Stomach (tissue), 4 donors: ENCODE measurements around the gene CPED1.

Experiments used
- EP300 ChIP-seq: sonication (generic); formaldehyde crosslinking; IDR thresholded peaks from one replicate; pipeline ENCODE4 v1.6.1; 2017; ENCODE audit warnings: antibody characterized with exemption
- POLR2A ChIP-seq, 4 donors: fragments of 450-650 bp; IDR thresholded peaks; one replicate each; pipeline ENCODE4 v1.6.1; 2016; ENCODE audit warnings: antibody characterized with exemption in 4 of 4, control low read depth in 2 of 4, mild to moderate bottlenecking in 1 of 4, moderate library complexity in 1 of 4
- TF ChIP-seq, protein P1 (sequence below), 7 experiments: fragments of 450-650 bp in 4 of 7; fragments of 200-600 bp in 3 of 7; sonication (generic) in 3 of 7; IDR thresholded peaks; one replicate each; pipeline ENCODE4 v1.5.1; 2016 to 2019; ENCODE audit warnings: antibody characterized with exemption in 7 of 7, control low read depth in 2 of 7, mild to moderate bottlenecking in 1 of 7

DNA sequence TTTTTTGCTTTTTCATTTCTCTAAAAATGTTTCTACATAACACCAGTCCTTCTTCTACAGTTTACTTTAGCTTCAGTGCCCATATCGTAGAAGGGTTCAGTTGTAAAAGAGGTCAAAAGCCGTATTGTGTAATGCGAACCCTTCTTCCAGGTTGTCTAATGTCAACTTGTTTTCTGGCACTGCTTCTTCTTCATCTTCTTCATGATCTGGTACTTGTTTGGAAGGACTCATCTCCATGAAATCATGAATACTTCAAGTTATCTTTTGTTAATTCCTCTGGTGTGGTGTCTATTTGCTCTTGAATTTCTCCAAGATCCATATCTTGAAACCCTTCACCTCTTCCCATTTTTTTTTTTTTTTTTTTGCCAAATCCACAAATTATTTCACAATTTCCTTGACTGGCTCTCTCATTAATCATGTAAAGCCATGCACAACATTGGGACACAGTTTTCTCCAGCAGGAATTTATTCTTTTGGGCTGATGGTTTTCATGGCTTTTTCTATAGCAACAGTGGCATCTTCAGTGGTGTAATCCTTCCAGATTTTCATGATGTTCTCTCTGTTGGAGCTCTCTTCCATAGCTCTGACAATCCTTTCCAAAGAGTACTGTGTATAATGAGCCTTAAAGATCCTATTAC is 85.1 kb downstream of the CPED1 start:
- TF ChIP-seq, protein P1, sequence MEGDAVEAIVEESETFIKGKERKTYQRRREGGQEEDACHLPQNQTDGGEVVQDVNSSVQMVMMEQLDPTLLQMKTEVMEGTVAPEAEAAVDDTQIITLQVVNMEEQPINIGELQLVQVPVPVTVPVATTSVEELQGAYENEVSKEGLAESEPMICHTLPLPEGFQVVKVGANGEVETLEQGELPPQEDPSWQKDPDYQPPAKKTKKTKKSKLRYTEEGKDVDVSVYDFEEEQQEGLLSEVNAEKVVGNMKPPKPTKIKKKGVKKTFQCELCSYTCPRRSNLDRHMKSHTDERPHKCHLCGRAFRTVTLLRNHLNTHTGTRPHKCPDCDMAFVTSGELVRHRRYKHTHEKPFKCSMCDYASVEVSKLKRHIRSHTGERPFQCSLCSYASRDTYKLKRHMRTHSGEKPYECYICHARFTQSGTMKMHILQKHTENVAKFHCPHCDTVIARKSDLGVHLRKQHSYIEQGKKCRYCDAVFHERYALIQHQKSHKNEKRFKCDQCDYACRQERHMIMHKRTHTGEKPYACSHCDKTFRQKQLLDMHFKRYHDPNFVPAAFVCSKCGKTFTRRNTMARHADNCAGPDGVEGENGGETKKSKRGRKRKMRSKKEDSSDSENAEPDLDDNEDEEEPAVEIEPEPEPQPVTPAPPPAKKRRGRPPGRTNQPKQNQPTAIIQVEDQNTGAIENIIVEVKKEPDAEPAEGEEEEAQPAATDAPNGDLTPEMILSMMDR (IDR thresholded peaks at IDR 0.05) = no peak
- no peak for TF ChIP-seq EP300
- TF ChIP-seq POLR2A (IDR thresholded peaks at IDR 0.05) = no peak
